Right lobe of liver (tissue), 6 donors: ENCODE data around the gene GRN. TPM values are rescaled to one million over a fixed set of nuclear protein-coding genes. Genes with fewer than 3 reads are reported as not detected.

Experiments used
- ATAC-seq, 4 donors: fragments of 200-7000 bp; cut with Tn5 transposase; one replicate each; pipeline ENCODE4 v1.9.1; 2020; ENCODE audit warnings: mild to moderate bottlenecking in 4 of 4, moderate library complexity in 4 of 4
- DNase-seq, 3 donors: peaks; one replicate each; pipeline ENCODE4 v3.0.0-alpha.2; 2020
- H3K27ac ChIP-seq, 3 donors: fragments of 200-600 bp; one replicate each; pipeline ENCODE4 v1.8.0; 2022
- H3K27me3 ChIP-seq, 2 donors: fragments of 200-600 bp; one replicate each; pipeline ENCODE4 v1.8.0; 2022
- H3K36me3 ChIP-seq, 4 donors: fragments of 200-600 bp; sonication (generic) in 1 of 4; one replicate each; pipeline versions ENCODE4 v1.5.1 to v1.8.0; 2017 to 2022; ENCODE audit warnings: control low read depth in 1 of 4
- H3K4me1 ChIP-seq, 4 donors: fragments of 200-600 bp; sonication (generic) in 1 of 4; one replicate each; pipeline versions ENCODE4 v1.5.1 to v1.8.0; 2017 to 2022; ENCODE audit warnings: control low read depth in 1 of 4
- H3K4me3 ChIP-seq, 3 donors: fragments of 200-600 bp; one replicate each; pipeline ENCODE4 v1.8.0; 2022
- H3K9me3 ChIP-seq, 4 donors: fragments of 200-600 bp; sonication (generic) in 1 of 4; one replicate each; pipeline versions ENCODE4 v1.5.1 to v1.8.0; 2017 to 2022; ENCODE audit warnings: control low read depth in 1 of 4
- CTCF ChIP-seq, 4 donors: fragments of 200-600 bp in 3 of 4; fragments of 450-650 bp in 1 of 4; IDR thresholded peaks; one replicate each; pipeline versions ENCODE4 v1.5.1 to v1.8.0; 2016 to 2022; ENCODE audit warnings: antibody characterized with exemption in 4 of 4, mild to moderate bottlenecking in 2 of 4
- POLR2A ChIP-seq: fragments of 450-650 bp; IDR thresholded peaks from one replicate; pipeline ENCODE4 v1.6.1; 2017; ENCODE audit warnings: antibody characterized with exemption, mild to moderate bottlenecking
- WGBS: methylation state at CpG from one replicate; pipeline ENCODE4 v1.1.6; 2018; ENCODE audit warnings: low coverage, low lambda C conversion rate; ENCODE audit not compliant: insufficient coverage; ENCODE audit errors: missing lambda C conversion rate; 5-methylcytosine and 5-hydroxymethylcytosine counted together
- intact Hi-C, 2 donors: fragments of 100-400 bp; cut with DNase I; formaldehyde crosslinking; loops; one replicate each; pipeline versions ENCODE4 v1.11.2 to v1.14.1; 2022
- total RNA-seq, 6 experiments: library from RNA; depleted of rRNA in 2 of 6; stranded (reverse); fragments of >200 nt in 2 of 6; fragmentation: NEBNext Ultra II Directional in 3 of 6; extraction: Animal tissue kit (Norgen Biotek cat#: 25700) in 3 of 6; gene quantifications; one replicate each; pipeline versions ENCODE4 v1.1.0 to v1.2.4, GENCODE V29; 2016 to 2023
- donor health status: DM: no; HTN: yes; CAD: no.
- donor health status: DM: no; HTN: no; CAD: no.
- donor health status: DM: no; HTN: no; CAD: no.
- donor health status: DM: no; HTN: yes; CAD: no.
- donor health status: DM: no; HTN: yes; CAD: no.

Gene GRN
- total RNA-seq, 6 experiments from 2014 or later, result 84.5 to 230 (median 150) TPM

- no CpG with 5 or more reads among the region's 10 CpGs for WGBS
- Histone ChIP-seq H3K36me3 (no peaks in the 10 kb centered on the region), H3K4me1 (peaks cover 0 to 2% (median 0%) of the 10 kb centered on the region in 4 donors), H3K9me3 (no peaks in the 10 kb centered on the region), H3K4me3 (no peak overlapping the region), H3K27me3 (no peaks in the 10 kb centered on the region), H3K27ac (no peak overlapping the region)
- no peak for TF ChIP-seq POLR2A
- intact Hi-C loops, result no loop called here
- DNase-seq (peak in 1 of 3 donors; percentile 27), ATAC-seq (no peak)
Measured at GRCh38 chr17:44379887-44380286, 34.8 kb downstream of the GRN start.

GRCh38 chr17:44380767-44381166, 35.7 kb downstream of the GRN start:
- peak in 1 of 3 donors; percentile 35 for DNase-seq
- Histone ChIP-seq H3K27me3 (peaks cover 0 to 4% of the 10 kb centered on the region in 2 donors), H3K9me3 (no peaks in the 10 kb centered on the region), H3K4me1 (peaks cover 0 to 7% (median 0%) of the 10 kb centered on the region in 4 donors), H3K36me3 (no peaks in the 10 kb centered on the region), H3K27ac (no peak overlapping the region), H3K4me3 (no peak overlapping the region)
- 51% methylated on average over 5 of the region's 9 CpGs for WGBS
- TF ChIP-seq CTCF (IDR thresholded peaks at IDR 0.05), result no peak
- TF ChIP-seq POLR2A, result no peak
- ATAC-seq, result no peak
- intact Hi-C loops, result no loop called here

GRCh38 chr17:44381810-44382305, 36.8 kb downstream of the GRN start:
- Histone ChIP-seq H3K36me3 (no peaks in the 10 kb centered on the region), H3K4me3 (no peak overlapping the region), H3K27me3 (peaks cover 0 to 6% of the 10 kb centered on the region in 2 donors), H3K9me3 (no peaks in the 10 kb centered on the region), H3K4me1 (peaks cover 0 to 7% (median 0%) of the 10 kb centered on the region in 4 donors), H3K27ac (no peak overlapping the region)
- DNase-seq (peak in 1 of 3 donors; percentile 7), ATAC-seq (no peak)
- WGBS, result 73% methylated on average over 4 of the region's 4 CpGs
- intact Hi-C loops, result no loop called here
- TF ChIP-seq POLR2A, result no peak
- no peak for TF ChIP-seq CTCF (IDR thresholded peaks at IDR 0.05)

- WGBS, result 89% methylated on average over 5 of the region's 6 CpGs
- Histone ChIP-seq H3K36me3 (no peaks in the 10 kb centered on the region), H3K9me3 (no peaks in the 10 kb centered on the region), H3K4me3 (no peak overlapping the region), H3K4me1 (peaks cover 0 to 7% (median 0%) of the 10 kb centered on the region in 4 donors), H3K27me3 (peaks cover 0 to 6% of the 10 kb centered on the region in 2 donors), H3K27ac (no peak overlapping the region)
- DNase-seq (peak in 1 of 3 donors; percentile 24), ATAC-seq (no peak)
- TF ChIP-seq CTCF (IDR thresholded peaks at IDR 0.05), result no peak
- no peak for TF ChIP-seq POLR2A
- intact Hi-C loops, result no loop called here
Measured at GRCh38 chr17:44382917-44383316, 37.8 kb downstream of the GRN start.

GRCh38 chr17:44383363-44383762, 38.3 kb downstream of the GRN start:
- intact Hi-C loops, result no loop called here
- peaks cover 0 to 6% of the 10 kb centered on the region in 2 donors for H3K27me3 ChIP-seq
- WGBS, result 61% methylated on average over 4 of the region's 15 CpGs
- no peaks in the 10 kb centered on the region for H3K36me3 ChIP-seq
- no peak for ATAC-seq
- H3K4me1 ChIP-seq, result peaks cover 0 to 7% (median 0%) of the 10 kb centered on the region in 4 donors
- peak in 1 of 3 donors; percentile 52 for DNase-seq
- no peaks in the 10 kb centered on the region for H3K9me3 ChIP-seq
- H3K27ac ChIP-seq, result no peak overlapping the region
- no peak for TF ChIP-seq CTCF (IDR thresholded peaks at IDR 0.05)
- TF ChIP-seq POLR2A, result no peak
- no peak overlapping the region for H3K4me3 ChIP-seq
